ENCODE measurements around the gene SASS6.

The SASS6 gene

DNA sequence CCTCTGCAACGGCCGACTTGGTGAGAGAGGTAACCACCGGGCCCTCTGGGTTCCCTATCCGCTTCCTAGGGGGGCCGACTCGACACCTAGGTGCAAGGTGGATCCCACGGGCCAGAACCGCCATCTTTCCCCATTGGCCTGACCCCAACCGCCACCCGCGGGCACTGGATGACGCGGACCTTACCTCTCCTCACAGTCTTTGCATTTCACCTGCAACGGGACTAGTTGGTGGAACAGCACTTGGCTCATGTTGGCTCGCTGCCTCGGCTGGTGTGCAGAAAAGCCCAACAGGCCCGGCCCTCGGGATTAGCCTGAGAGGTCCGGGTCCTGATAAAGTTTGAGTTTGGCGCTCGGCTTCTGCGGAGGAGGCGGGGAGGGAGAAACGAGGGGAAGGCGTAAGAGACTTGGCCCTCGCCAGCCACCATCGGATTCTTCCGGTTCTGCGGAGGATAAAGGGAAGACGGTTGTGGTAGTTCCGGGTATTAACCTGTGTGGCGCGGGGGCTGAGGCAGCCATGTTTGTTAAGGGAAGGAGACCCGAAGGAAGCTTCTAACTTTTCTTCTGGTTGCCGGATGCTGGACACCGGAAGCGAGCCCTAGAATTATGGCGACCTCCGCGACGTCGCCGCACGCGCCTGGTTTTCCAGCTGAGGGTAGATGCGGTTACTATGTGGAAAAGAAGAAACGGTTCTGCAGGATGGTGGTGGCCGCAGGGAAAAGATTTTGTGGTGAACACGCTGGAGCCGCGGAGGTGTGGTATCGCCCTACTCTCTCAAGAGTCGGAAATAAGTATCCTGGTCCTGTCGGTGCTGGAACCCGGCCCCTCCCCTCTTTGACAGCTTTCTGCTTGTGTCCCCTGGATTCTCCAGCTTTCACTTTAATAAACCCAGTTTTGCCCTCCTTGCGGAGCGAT is at the start of gene SASS6, which contains the start of gene TRMT13:
Gene SASS6, minus strand, starts transcription at position 365 of the 912 bp plus-strand sequence. Its CDS starts 116 bp downstream, at position 249.
Gene TRMT13, plus strand, starts transcription at position 598 of the 912 bp plus-strand sequence. Its CDS starts 6 bp downstream, at position 604.
- peak within 1 kb of the TSS; percentile 50 for H3K27ac ChIP-seq (ENCODE audit: low read depth, low read length)
- peaks cover 5% of the 10 kb centered on the region for H3K4me1 ChIP-seq (ENCODE audit: control insufficient read depth, insufficient read depth, low read length)
- H3K27me3 ChIP-seq (ENCODE audit: control insufficient read depth, insufficient read depth, low read length) = no peaks in the 10 kb centered on the region
- peak within 1 kb of the TSS; percentile 72 for H3K9ac ChIP-seq (ENCODE audit: low read length)
- peak within 1 kb of the TSS; percentile 97 for H3K4me3 ChIP-seq (ENCODE audit: low read length)
- peaks cover 2% of the 10 kb centered on the region for H3K36me3 ChIP-seq (ENCODE audit: control insufficient read depth, insufficient read depth, low read length)

DNA sequence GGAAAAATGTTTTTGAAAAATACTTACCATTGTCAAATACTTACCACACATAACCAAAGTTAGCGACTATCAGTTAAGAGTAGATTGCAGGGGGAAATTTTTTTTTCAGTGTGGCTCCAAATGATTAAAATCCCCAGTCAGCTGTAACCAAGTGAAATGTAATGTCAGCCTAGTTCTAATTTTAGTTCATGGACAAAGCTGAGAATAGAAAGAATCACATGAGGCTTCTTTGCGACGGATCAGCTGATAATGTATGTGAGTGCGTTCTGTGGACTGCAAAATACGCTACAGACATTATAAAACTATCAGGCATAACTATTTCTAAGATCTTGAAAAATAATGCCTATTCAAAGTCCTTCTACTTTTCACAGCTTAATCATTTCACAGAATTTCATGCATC is 45.4 kb upstream of the SASS6 start, which contains the start of gene LRRC39:
Gene LRRC39, minus strand, starts transcription at position 166 of the 400 bp plus-strand sequence. CDS start 9,740 bp downstream, outside the sequence.
- Histone ChIP-seq H3K36me3 (ENCODE audit: control insufficient read depth, insufficient read depth, low read length) (no peaks in the 10 kb centered on the region), H3K4me1 (ENCODE audit: control insufficient read depth, insufficient read depth, low read length) (peaks cover 2% of the 10 kb centered on the region), H3K27ac (ENCODE audit: low read depth, low read length) (no peak within 1 kb of the TSS), H3K27me3 (ENCODE audit: control insufficient read depth, insufficient read depth, low read length) (no peaks in the 10 kb centered on the region), H3K4me3 (ENCODE audit: low read length) (no peak within 1 kb of the TSS), H3K9ac (ENCODE audit: low read length) (no peak within 1 kb of the TSS)

GRCh38 chr1:100177295-100178041 is 44.7 kb upstream of the SASS6 start:
- H3K4me1 ChIP-seq (ENCODE audit: control insufficient read depth, insufficient read depth, low read length) = peaks cover 2% of the 10 kb centered on the region
- no peaks in the 10 kb centered on the region for H3K36me3 ChIP-seq (ENCODE audit: control insufficient read depth, insufficient read depth, low read length)
- H3K4me3 ChIP-seq (ENCODE audit: low read length) = no peak overlapping the region
- H3K27ac ChIP-seq (ENCODE audit: low read depth, low read length) = no peak overlapping the region
- H3K9ac ChIP-seq (ENCODE audit: low read length) = no peak overlapping the region
- H3K27me3 ChIP-seq (ENCODE audit: control insufficient read depth, insufficient read depth, low read length) = no peaks in the 10 kb centered on the region

DNA sequence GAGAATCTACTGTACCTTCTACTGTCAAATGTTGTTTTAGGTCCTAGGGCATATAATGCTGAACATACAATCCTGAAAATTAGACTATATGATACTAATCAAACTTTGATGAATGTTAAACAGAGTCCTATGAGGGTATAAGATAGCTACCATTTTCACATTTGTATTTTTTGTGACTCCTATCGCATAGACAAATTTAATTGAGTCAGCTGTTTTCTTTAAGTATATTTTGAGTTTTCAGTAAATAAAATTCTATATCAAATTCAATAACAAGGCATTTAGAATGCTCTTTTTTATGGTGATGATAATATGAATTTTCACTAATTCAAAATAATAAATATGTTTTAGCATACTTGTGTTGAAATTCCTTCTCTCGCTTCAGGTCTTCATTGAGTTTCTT is 35.3 kb upstream of the SASS6 start:
- Histone ChIP-seq H3K4me3 (ENCODE audit: low read length) (no peak overlapping the region), H3K4me1 (ENCODE audit: control insufficient read depth, insufficient read depth, low read length) (no peaks in the 10 kb centered on the region), H3K36me3 (ENCODE audit: control insufficient read depth, insufficient read depth, low read length) (no peaks in the 10 kb centered on the region), H3K27ac (ENCODE audit: low read depth, low read length) (no peak overlapping the region), H3K9ac (ENCODE audit: low read length) (no peak overlapping the region), H3K27me3 (ENCODE audit: control insufficient read depth, insufficient read depth, low read length) (no peaks in the 10 kb centered on the region)

GRCh38 chr1:100164702-100165101 is 32.0 kb upstream of the SASS6 start:
- no peak overlapping the region for H3K4me3 ChIP-seq (ENCODE audit: low read length)
- H3K36me3 ChIP-seq (ENCODE audit: control insufficient read depth, insufficient read depth, low read length) = no peaks in the 10 kb centered on the region
- H3K27me3 ChIP-seq (ENCODE audit: control insufficient read depth, insufficient read depth, low read length) = no peaks in the 10 kb centered on the region
- no peak overlapping the region for H3K9ac ChIP-seq (ENCODE audit: low read length)
- no peaks in the 10 kb centered on the region for H3K4me1 ChIP-seq (ENCODE audit: control insufficient read depth, insufficient read depth, low read length)
- no peak overlapping the region for H3K27ac ChIP-seq (ENCODE audit: low read depth, low read length)

DNA sequence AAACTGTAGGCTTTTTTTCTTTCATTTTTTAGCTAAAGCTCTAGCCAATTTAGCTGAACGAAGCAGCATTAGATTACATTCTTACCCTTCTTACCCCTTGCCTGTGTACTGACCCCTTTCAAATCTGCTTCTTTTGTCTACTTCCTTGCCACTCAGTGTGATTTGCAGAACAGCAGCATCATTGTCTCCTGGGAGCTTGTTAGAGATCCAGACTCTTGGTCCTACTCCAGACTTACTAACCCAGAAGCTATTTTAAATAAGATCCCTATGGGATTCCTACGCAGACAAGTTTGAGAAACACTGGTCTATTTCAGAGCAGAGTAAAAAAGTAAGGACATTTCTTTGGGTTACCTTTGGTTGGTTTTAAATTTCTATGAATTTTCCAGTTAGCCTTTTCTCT is 31.5 kb upstream of the SASS6 start:
- no peak overlapping the region for H3K27ac ChIP-seq (ENCODE audit: low read depth, low read length)

DNA sequence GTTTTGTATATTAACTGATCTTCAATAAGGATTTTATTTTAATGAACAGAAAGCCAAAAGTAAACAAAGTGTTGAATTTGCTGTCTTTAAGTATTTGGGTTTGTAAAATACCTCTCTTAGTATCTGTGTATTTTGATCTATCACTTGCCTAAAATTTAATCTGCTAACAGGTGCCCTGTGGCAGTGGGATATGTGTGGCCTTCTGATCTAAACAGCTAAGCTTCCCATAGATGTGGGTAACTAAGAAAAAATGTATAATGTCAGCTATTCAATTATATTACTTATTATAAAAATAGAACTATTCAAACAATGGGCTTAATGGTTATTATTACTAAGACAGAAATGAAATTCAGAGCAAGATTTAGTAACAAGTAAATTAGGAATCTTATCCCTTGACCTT is 30.2 kb upstream of the SASS6 start:
- Histone ChIP-seq H3K4me1 (ENCODE audit: control insufficient read depth, insufficient read depth, low read length) (no peaks in the 10 kb centered on the region), H3K4me3 (ENCODE audit: low read length) (no peak overlapping the region), H3K27ac (ENCODE audit: low read depth, low read length) (no peak overlapping the region), H3K27me3 (ENCODE audit: control insufficient read depth, insufficient read depth, low read length) (no peaks in the 10 kb centered on the region), H3K9ac (ENCODE audit: low read length) (no peak overlapping the region), H3K36me3 (ENCODE audit: control insufficient read depth, insufficient read depth, low read length) (no peaks in the 10 kb centered on the region)

More for the DNA sequence above, 31.5 kb upstream of the SASS6 start:
- Histone ChIP-seq H3K27me3 (ENCODE audit: control insufficient read depth, insufficient read depth, low read length) (no peaks in the 10 kb centered on the region), H3K4me1 (ENCODE audit: control insufficient read depth, insufficient read depth, low read length) (no peaks in the 10 kb centered on the region), H3K9ac (ENCODE audit: low read length) (no peak overlapping the region), H3K36me3 (ENCODE audit: control insufficient read depth, insufficient read depth, low read length) (no peaks in the 10 kb centered on the region), H3K4me3 (ENCODE audit: low read length) (no peak overlapping the region)

GRCh38 chr1:100152271-100152670 is 19.5 kb upstream of the SASS6 start:
- Histone ChIP-seq H3K4me3 (ENCODE audit: low read length) (no peak overlapping the region), H3K27ac (ENCODE audit: low read depth, low read length) (no peak overlapping the region), H3K36me3 (ENCODE audit: control insufficient read depth, insufficient read depth, low read length) (peaks cover 1% of the 10 kb centered on the region), H3K4me1 (ENCODE audit: control insufficient read depth, insufficient read depth, low read length) (no peaks in the 10 kb centered on the region), H3K9ac (ENCODE audit: low read length) (no peak overlapping the region), H3K27me3 (ENCODE audit: control insufficient read depth, insufficient read depth, low read length) (no peaks in the 10 kb centered on the region)

DNA sequence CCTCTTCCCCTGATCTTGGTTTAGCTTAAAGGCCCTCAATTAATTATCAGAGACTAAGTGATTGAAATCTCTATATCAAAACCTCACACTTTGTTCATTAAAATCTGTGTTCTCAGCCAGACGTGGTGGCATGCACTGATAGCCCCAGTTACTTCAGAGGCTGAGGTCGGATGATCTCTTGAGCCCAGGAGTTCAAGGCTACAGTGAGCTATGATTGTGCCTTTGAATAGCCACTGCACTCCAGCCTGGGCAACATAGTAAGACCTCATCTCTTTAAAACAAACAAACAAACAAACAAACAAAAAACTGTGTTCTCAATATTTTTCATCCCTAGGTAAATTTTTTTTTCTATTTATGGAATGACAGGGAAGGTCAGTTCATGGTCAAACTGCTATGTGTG is 18.9 kb upstream of the SASS6 start:
- Histone ChIP-seq H3K9ac (ENCODE audit: low read length) (no peak overlapping the region), H3K4me3 (ENCODE audit: low read length) (no peak overlapping the region), H3K36me3 (ENCODE audit: control insufficient read depth, insufficient read depth, low read length) (peaks cover 3% of the 10 kb centered on the region), H3K4me1 (ENCODE audit: control insufficient read depth, insufficient read depth, low read length) (no peaks in the 10 kb centered on the region), H3K27me3 (ENCODE audit: control insufficient read depth, insufficient read depth, low read length) (no peaks in the 10 kb centered on the region), H3K27ac (ENCODE audit: low read depth, low read length) (no peak overlapping the region)

- Histone ChIP-seq H3K27ac (ENCODE audit: low read depth, low read length) (no peak overlapping the region), H3K4me3 (ENCODE audit: low read length) (no peak overlapping the region), H3K36me3 (ENCODE audit: control insufficient read depth, insufficient read depth, low read length) (peaks cover 14% of the 10 kb centered on the region), H3K9ac (ENCODE audit: low read length) (no peak overlapping the region), H3K4me1 (ENCODE audit: control insufficient read depth, insufficient read depth, low read length) (no peaks in the 10 kb centered on the region), H3K27me3 (ENCODE audit: control insufficient read depth, insufficient read depth, low read length) (no peaks in the 10 kb centered on the region)
These were observed 15.1 kb upstream of the SASS6 start for GRCh38 chr1:100147875-100148274.

DNA sequence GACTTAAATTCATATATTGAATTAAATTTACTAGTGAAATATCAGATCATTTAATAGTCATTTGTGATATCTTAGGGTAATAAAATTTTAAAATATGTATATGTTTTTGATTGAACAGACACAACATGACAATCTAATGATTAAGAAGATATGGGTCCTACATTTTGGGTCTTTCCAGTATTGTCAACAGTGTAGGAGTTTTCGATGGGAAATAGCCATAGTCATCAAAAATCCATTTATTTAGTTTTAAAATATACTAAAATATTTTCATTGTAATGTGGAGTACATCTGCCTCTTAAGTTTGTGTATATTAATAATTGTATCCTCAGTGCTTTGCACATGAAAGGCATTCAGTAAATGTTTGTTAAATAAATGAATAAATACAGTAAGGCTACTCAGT is 14.2 kb upstream of the SASS6 start:
- Histone ChIP-seq H3K4me3 (ENCODE audit: low read length) (no peak overlapping the region), H3K9ac (ENCODE audit: low read length) (no peak overlapping the region), H3K36me3 (ENCODE audit: control insufficient read depth, insufficient read depth, low read length) (peaks cover 18% of the 10 kb centered on the region), H3K27ac (ENCODE audit: low read depth, low read length) (no peak overlapping the region), H3K4me1 (ENCODE audit: control insufficient read depth, insufficient read depth, low read length) (no peaks in the 10 kb centered on the region), H3K27me3 (ENCODE audit: control insufficient read depth, insufficient read depth, low read length) (no peaks in the 10 kb centered on the region)

DNA sequence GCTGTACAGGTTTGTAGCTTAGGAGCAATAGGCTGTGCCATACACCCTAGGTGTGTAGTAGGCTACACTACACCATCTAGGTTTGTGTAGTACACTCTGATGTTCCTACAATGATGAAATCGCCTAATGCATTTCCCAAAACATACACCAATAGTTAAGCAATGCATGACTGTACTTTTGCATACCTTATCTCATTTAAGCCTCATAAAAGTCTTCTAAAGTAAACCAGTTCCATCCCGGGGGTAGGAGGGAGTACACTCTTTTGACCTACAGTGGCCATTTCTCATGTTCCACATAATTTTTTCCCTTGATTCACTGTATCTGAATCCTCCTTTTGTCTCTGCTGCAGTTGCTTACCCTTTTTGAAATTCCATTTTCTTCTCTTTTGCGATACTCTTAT is 12.4 kb upstream of the SASS6 start:
- H3K4me3 ChIP-seq (ENCODE audit: low read length) = no peak overlapping the region
- H3K27ac ChIP-seq (ENCODE audit: low read depth, low read length) = no peak overlapping the region
- no peaks in the 10 kb centered on the region for H3K27me3 ChIP-seq (ENCODE audit: control insufficient read depth, insufficient read depth, low read length)
- H3K9ac ChIP-seq (ENCODE audit: low read length) = no peak overlapping the region
- H3K36me3 ChIP-seq (ENCODE audit: control insufficient read depth, insufficient read depth, low read length) = peaks cover 20% of the 10 kb centered on the region
- no peaks in the 10 kb centered on the region for H3K4me1 ChIP-seq (ENCODE audit: control insufficient read depth, insufficient read depth, low read length)
